Spleen (tissue), 11 donors: ENCODE results near the gene PRKCD. TPM values are rescaled to one million over a fixed set of nuclear protein-coding genes. Genes with fewer than 3 reads are reported as not detected.
A peak's percentile ranks its signal among the peaks of the same experiment; 100 is the strongest.

Source experiments
- DNase-seq: peaks from one replicate; pipeline ENCODE4 v3.0.0-alpha.2; 2020
- H3K27ac ChIP-seq, 8 donors: fragments of 200-600 bp; sonication (generic) in 7 of 8; 1 replicate in 4 of 8; 2 replicates in 4 of 8; pipeline versions ENCODE4 v1.5.0 to v1.8.0; 2016 to 2021; ENCODE audit warnings: inconsistent platforms in 4 of 8, mild to moderate bottlenecking in 4 of 8, moderate library complexity in 1 of 8
- H3K27me3 ChIP-seq, 7 donors: fragments of 200-600 bp; sonication (generic) in 6 of 7; replicated peaks in 1 of 7; 1 replicate in 4 of 7; 2 replicates in 3 of 7; pipeline versions ENCODE4 v1.5.0 to v1.8.0; 2016 to 2021; ENCODE audit warnings: inconsistent platforms in 3 of 7, mild to moderate bottlenecking in 1 of 7
- H3K36me3 ChIP-seq, 6 donors: fragments of 200-600 bp; sonication (generic) in 5 of 6; 1 replicate in 4 of 6; 2 replicates in 2 of 6; pipeline versions ENCODE4 v1.5.0 to v1.8.0; 2016 to 2021; ENCODE audit warnings: inconsistent platforms in 2 of 6
- H3K4me1 ChIP-seq, 6 donors: fragments of 200-600 bp; sonication (generic) in 5 of 6; 1 replicate in 3 of 6; 2 replicates in 3 of 6; pipeline versions ENCODE4 v1.5.0 to v1.8.0; 2016 to 2021; ENCODE audit warnings: inconsistent platforms in 3 of 6
- H3K4me3 ChIP-seq, 8 donors: fragments of 200-600 bp; sonication (generic) in 7 of 8; 1 replicate in 4 of 8; 2 replicates in 4 of 8; pipeline versions ENCODE4 v1.5.0 to v1.8.0; 2016 to 2021; ENCODE audit warnings: inconsistent platforms in 4 of 8, mild to moderate bottlenecking in 4 of 8, moderate library complexity in 2 of 8
- H3K9me3 ChIP-seq, 8 donors: fragments of 200-600 bp; sonication (generic) in 7 of 8; 1 replicate in 4 of 8; 2 replicates in 4 of 8; pipeline versions ENCODE4 v1.5.0 to v1.8.0; 2016 to 2021; ENCODE audit warnings: inconsistent platforms in 4 of 8
- POLR2A ChIP-seq, 3 donors: fragments of 450-650 bp; IDR thresholded peaks; one replicate each; pipeline ENCODE4 v1.5.1; 2017; ENCODE audit warnings: antibody characterized with exemption in 3 of 3, mild to moderate bottlenecking in 1 of 3
- POLR2AphosphoS5 ChIP-seq, 3 donors: sonication (generic); formaldehyde crosslinking; IDR thresholded peaks; one replicate each; pipeline ENCODE4 v1.5.1; 2017; ENCODE audit warnings: antibody characterized with exemption in 3 of 3
- WGBS, 5 donors: extraction: QIAGEN DNeasy Blood & Tissue Kit in 3 of 5; methylation state at CpG; one replicate each; pipeline versions ENCODE4 v1.1.5 to v1.1.7; 2013 to 2018; 5-methylcytosine and 5-hydroxymethylcytosine counted together
- intact Hi-C: fragments of 100-400 bp; cut with DNase I; formaldehyde crosslinking; loops from one replicate; pipeline ENCODE4 v1.15.0; 2023; ENCODE audit warnings: low total_unique reads
- polyA plus RNA-seq, 3 donors: library from polyadenylated mRNA; stranded (reverse); fragments of 200-250 nt; gene quantifications; one replicate each; pipeline ENCODE4 v1.2.1, GENCODE V29; 2013
- total RNA-seq, 7 donors: library from RNA; depleted of rRNA in 3 of 7; stranded (reverse); fragments of >200 nt in 3 of 7; fragmentation: NEBNext Ultra II Directional in 4 of 7; extraction: Animal tissue kit (Norgen Biotek cat#: 25700) in 4 of 7; gene quantifications; one replicate each; pipeline versions ENCODE4 v1.1.0 to v1.2.1, GENCODE V29; 2016 to 2021
- TF ChIP-seq, protein P1 (sequence below), 11 experiments: fragments of 200-600 bp in 7 of 11; fragments of 450-650 bp in 4 of 11; sonication (generic) in 4 of 11; IDR thresholded peaks in 8 of 11; conservative IDR thresholded peaks in 3 of 11; 1 replicate in 7 of 11; 2 replicates in 4 of 11; pipeline versions ENCODE4 v1.4.0 to v1.8.0; 2016 to 2021; ENCODE audit warnings: antibody characterized with exemption in 11 of 11, inconsistent platforms in 4 of 11, mild to moderate bottlenecking in 1 of 11
- donor health status: healthy with polysubstance abuse.
- donor health status: DM: no; HTN: no; CAD: no; lungs with moderate emphysema.
- donor health status: DM: no; HTN: no; CAD: no.
- donor health status: Bipolar disorder and iron deficiency.
- donor health status: healthy.
- donor health status: DM: no; HTN: no; CAD: no.
- donor health status: DM: yes; HTN: yes; CAD: no.

PRKCD gene
- total and polyA plus RNA-seq, 10 donors: 22.2 to 100 (median 48.5) TPM

DNA sequence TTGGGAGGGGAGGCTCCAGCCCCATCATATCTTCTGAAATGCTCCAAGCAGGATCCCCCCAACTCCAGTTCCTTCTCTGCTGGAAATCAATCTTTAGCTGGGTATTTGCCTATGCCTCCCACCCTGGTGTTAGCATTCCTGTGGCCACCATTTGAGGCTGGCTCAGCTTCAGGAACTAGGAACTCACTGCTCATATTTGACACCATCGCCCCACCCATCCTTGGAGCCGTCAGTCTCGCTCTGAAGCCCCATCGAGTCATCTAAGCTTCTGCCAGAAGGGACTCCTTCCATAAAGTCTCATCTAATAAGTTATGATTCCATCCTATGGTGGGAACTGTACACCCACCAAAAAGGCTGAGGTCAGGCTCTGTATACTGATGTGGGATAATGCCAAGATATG, 26.4 kb downstream of the PRKCD start:
- Histone ChIP-seq H3K4me3 (no peak overlapping the region), H3K9me3 (no peaks in the 10 kb centered on the region), H3K4me1 (peaks cover 0 to 17% (median 9%) of the 10 kb centered on the region in 6 donors), H3K36me3 (peaks cover 0 to 100% (median 89%) of the 10 kb centered on the region in 6 donors), H3K27me3 (no peaks in the 10 kb centered on the region), H3K27ac (no peak overlapping the region)
- 80 to 97% (median 93%) methylated on average over 4 of the region's 4 CpGs for whole genome bisulfite sequencing, 5 donors
- DNase-seq: peak; percentile 37
- intact Hi-C loops: no loop called here
- TF ChIP-seq, protein P1, sequence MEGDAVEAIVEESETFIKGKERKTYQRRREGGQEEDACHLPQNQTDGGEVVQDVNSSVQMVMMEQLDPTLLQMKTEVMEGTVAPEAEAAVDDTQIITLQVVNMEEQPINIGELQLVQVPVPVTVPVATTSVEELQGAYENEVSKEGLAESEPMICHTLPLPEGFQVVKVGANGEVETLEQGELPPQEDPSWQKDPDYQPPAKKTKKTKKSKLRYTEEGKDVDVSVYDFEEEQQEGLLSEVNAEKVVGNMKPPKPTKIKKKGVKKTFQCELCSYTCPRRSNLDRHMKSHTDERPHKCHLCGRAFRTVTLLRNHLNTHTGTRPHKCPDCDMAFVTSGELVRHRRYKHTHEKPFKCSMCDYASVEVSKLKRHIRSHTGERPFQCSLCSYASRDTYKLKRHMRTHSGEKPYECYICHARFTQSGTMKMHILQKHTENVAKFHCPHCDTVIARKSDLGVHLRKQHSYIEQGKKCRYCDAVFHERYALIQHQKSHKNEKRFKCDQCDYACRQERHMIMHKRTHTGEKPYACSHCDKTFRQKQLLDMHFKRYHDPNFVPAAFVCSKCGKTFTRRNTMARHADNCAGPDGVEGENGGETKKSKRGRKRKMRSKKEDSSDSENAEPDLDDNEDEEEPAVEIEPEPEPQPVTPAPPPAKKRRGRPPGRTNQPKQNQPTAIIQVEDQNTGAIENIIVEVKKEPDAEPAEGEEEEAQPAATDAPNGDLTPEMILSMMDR (IDR thresholded peaks at IDR 0.05 in 8 of 11, conservative IDR thresholded peaks at IDR 0.05 in 3 of 11): no peak
- TF ChIP-seq POLR2A (IDR thresholded peaks at IDR 0.05): no peak
- no peak for TF ChIP-seq POLR2AphosphoS5 (IDR thresholded peaks at IDR 0.05)

DNA sequence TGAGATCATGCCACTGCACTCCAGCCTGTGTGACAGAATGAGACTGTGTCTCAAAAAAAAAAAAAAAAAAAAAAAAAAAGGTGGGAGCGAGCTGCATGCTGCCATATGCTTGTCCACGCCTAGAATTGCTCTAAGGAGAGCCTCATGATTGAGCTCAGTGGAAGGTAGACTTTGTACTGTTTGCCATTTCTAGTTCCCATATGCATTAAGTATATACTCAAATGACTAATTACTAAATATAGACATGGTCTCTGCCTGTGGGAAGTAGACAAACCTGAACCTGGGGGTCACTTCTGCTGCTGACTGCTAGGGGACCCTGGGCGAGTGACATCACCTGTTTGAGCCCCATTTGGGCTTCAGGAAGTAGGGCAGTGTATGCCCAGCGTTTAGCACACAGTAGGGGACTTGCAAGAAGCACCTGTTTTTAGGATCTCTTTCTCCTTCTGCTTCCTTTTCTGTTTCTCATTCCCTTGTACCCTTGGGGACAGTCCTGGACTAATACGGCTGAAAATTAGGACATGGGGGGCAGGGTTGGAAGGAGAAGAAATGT, 27.2 kb downstream of the PRKCD start:
- H3K27me3 ChIP-seq: no peaks in the 10 kb centered on the region
- TF ChIP-seq, protein P1 (IDR thresholded peaks at IDR 0.05 in 8 of 11, conservative IDR thresholded peaks at IDR 0.05 in 3 of 11): no peak
- TF ChIP-seq POLR2A (IDR thresholded peaks at IDR 0.05) (no peak), POLR2AphosphoS5 (IDR thresholded peaks at IDR 0.05) (no peak)
- peak; percentile 35 for DNase-seq
- intact Hi-C loops: no loop called here
- H3K9me3 ChIP-seq: no peaks in the 10 kb centered on the region
- H3K4me1 ChIP-seq: peaks cover 5 to 25% (median 17%) of the 10 kb centered on the region in 6 donors
- 79 to 93% (median 86%) methylated on average over 5 of the region's 5 CpGs for WGBS, 5 donors
- peak overlapping the region in 1 of 8 donors; percentile 76 for H3K27ac ChIP-seq
- H3K36me3 ChIP-seq: peaks cover 0 to 100% (median 88%) of the 10 kb centered on the region in 6 donors
- H3K4me3 ChIP-seq: no peak overlapping the region

DNA sequence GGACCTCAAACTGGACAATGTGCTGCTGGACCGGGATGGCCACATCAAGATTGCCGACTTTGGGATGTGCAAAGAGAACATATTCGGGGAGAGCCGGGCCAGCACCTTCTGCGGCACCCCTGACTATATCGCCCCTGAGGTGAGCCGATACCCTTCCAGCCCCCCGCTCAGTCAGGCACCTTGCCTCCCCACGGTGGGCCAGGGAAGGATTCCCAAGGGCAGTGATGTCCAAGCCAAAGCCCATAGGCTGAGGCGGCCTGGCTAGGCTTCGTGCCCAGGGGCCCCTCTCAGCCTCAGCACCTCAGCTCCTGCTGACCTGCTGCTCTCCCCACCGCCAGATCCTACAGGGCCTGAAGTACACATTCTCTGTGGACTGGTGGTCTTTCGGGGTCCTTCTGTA, 27.7 kb downstream of the PRKCD start:
- TF ChIP-seq, protein P1 (IDR thresholded peaks at IDR 0.05 in 8 of 11, conservative IDR thresholded peaks at IDR 0.05 in 3 of 11): no peak
- TF ChIP-seq POLR2AphosphoS5 (IDR thresholded peaks at IDR 0.05): peak in 1 of 3 donors; percentile 54
- TF ChIP-seq POLR2A (IDR thresholded peaks at IDR 0.05): no peak
- Histone ChIP-seq H3K27ac (peak overlapping the region in 1 of 8 donors; percentile 76), H3K27me3 (no peaks in the 10 kb centered on the region), H3K36me3 (peaks cover 0 to 100% (median 88%) of the 10 kb centered on the region in 6 donors), H3K4me1 (peaks cover 5 to 30% (median 21%) of the 10 kb centered on the region in 6 donors), H3K4me3 (no peak overlapping the region), H3K9me3 (no peaks in the 10 kb centered on the region)
- peak; percentile 55 for DNase-seq
- 93 to 97% (median 96%) methylated on average over 9 to 13 of the region's 13 CpGs for WGBS, 5 donors
- intact Hi-C loops: no loop called here

DNA sequence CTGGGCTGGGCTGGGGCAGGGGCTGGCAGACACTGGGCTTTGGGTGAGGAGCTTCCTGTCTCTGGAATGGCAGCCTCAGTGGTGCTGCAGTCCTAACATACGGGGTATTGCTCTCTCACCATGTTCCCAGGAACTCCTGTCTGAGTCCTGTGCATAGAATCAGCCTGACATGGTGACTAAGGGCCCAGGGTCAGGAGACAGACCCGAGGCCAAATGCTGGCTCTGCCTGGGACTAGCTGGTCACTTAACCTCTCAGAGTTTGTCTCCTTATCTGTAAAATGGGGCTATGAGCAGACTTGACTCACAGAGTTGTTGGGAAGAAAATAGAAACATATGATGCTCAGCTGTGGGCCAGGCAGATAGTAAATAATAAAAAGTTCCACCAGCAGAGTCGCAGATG, 28.3 kb downstream of the PRKCD start:
- Histone ChIP-seq H3K36me3 (peaks cover 0 to 100% (median 86%) of the 10 kb centered on the region in 6 donors), H3K27me3 (no peaks in the 10 kb centered on the region), H3K4me3 (no peak overlapping the region), H3K4me1 (peaks cover 5 to 35% (median 26%) of the 10 kb centered on the region in 6 donors), H3K27ac (peak overlapping the region in 2 of 8 donors; percentile 61 to 76), H3K9me3 (no peaks in the 10 kb centered on the region)
- intact Hi-C loops: no loop called here
- no peak for DNase-seq
- no peak for TF ChIP-seq POLR2A (IDR thresholded peaks at IDR 0.05)
- TF ChIP-seq, protein P1 (IDR thresholded peaks at IDR 0.05 in 8 of 11, conservative IDR thresholded peaks at IDR 0.05 in 3 of 11): no peak
- TF ChIP-seq POLR2AphosphoS5 (IDR thresholded peaks at IDR 0.05): no peak
- WGBS, 5 donors: 85 to 96% (median 94%) methylated on average over 2 to 3 of the region's 3 CpGs
